HT1080 (cell line): ENCODE data around the gene NET1. TPM values are rescaled to one million over a fixed set of nuclear protein-coding genes. Genes with fewer than 3 reads are reported as not detected.

Source experiments
- DNase-seq: peaks from one replicate; pipeline ENCODE4 v3.0.0-alpha.2; 2015; ENCODE audit warnings: low read depth
- total RNA-seq: library from RNA; depleted of rRNA; stranded (reverse); fragments of >200 nt; shearing (Covaris generic); gene quantifications from 2 replicates; pipeline ENCODE4 v1.2.3, GENCODE V29; 2014; rRNA removed

Gene NET1
- total RNA-seq, 1 experiment from 2014 or later, result 58.3 TPM

- no peak for DNase-seq
Observed at GRCh38 chr10:5498791-5499492, 86.6 kb downstream of the NET1 start.

GRCh38 chr10:5499493-5500140 is 87.3 kb downstream of the NET1 start, which contains the start of gene CALML5:
TSS of gene CALML5 (minus strand) at chr10:5499570. CDS start at chr10:5499438, 132 bp downstream.
- no peak for DNase-seq

- DNase-seq, result no peak
Observed at GRCh38 chr10:5500162-5500670, 87.9 kb downstream of the NET1 start.

- DNase-seq, result no peak
Observed at GRCh38 chr10:5500910-5501309, 88.6 kb downstream of the NET1 start.

GRCh38 chr10:5502061-5502521 is 89.7 kb downstream of the NET1 start:
- peak; percentile 2 for DNase-seq

DNA sequence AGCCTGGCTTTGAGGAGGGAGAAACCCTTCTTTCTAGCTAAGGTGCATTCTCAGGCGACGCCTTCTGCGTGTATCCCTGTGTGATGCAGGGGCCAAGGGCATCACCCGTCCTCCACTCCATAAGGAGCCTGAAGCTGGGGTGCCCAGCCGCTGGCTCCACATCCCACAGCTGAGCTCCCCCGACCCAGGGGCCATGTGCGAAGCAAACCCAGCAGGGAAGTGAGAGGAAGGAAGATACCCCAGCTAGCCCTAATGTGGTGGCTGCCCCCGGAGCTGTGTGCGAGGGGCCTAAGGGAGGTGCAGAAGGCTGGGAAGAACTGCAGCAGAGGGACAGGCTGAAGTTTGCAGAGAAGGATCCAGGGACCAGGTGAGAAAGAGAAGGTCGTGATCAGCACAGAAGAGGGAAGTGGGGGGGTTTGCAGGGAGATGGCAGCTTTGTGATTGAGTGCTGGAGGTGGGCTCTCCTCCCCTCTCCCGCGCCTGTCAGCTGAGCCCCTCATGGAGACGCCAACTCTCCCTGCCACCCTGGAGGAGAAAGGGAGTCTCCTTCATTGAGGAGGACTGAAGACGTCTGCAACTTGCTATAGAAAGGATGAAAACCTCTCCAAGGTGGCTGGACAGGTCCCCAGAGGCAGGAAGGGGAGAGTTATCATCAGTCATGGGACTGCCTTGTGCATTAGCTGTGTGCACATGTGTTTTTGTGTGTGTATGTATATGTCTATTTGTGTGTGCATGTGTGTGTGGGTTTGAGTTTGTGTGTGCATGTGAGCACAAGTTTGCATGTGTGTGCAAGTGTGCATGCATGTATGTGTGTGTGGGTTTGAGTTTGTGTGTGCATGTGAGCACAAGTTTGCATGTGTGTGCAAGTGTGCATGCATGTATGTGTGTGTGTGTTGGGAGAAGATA is 90.5 kb downstream of the NET1 start:
- no peak for DNase-seq

GRCh38 chr10:5503477-5503835 is 91.1 kb downstream of the NET1 start:
- DNase-seq, result no peak

GRCh38 chr10:5504146-5505072 is 92.1 kb downstream of the NET1 start:
- no peak for DNase-seq

DNA sequence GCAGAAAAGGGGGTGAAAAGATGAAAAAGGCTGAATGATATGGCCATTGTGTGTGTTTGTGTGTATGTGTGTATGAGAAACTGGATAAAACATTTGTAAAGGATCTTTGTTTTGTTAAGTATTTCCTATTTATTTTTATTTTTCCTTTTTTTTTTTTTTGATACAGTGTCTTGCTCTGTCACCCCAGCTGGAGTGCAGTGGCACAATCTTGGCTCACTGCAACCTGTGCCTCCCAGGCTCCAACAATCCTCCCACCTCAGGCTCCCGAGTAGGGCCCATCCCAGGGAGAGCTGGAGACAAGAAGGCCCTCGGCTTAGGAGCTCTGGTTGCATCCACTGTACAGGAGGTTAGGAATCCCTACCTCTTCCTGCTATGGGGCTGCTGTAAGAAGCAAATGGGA is 93.9 kb downstream of the NET1 start:
- DNase-seq, result no peak

- no peak for DNase-seq
Observed at GRCh38 chr10:5506751-5507648, 94.6 kb downstream of the NET1 start.

DNA sequence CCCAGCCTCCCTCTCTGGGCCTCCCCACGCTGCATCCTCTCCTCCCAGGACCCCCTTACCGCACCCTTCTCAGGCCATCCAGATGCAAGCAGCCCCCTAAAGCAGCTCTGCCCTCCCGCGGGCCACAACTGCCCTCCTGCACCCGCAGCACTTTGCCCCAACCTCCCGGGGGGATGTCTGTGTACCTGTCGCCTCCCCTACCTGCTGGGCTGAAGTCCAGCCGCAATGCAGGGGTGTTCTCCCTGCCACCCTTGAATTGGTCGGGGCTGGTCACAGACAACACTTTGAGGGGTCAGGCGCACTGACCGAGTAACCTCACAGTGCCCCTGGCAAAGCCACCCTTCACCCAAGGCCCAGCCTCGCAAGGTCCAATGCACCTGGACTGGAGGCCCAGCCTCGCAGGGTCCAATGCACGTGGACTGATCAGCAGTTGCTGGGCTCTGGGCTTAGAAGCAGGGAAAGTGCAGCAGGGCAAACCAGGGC is 95.3 kb downstream of the NET1 start:
- no peak for DNase-seq

DNA sequence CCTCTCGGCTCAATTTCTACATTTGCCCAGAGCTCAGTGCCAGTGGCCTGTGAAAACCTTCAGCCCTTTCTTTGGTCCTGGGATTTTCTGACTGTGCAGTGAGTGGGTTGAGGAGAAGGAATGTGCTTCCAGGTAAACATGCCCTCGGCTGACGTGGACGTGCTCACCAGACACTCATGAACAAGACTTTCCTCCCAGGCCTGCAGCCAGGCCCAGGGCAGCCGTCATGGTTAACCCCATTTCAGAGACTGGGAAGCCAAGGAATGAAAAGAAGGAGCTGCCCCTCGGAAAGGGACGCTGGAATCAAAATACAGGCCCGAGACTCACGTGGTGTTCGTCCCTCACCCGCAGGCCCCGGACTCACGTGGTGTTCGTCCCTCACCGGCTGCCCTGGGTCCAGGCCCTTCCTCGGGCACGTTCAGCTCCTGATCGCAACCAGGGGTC is 95.8 kb downstream of the NET1 start:
- DNase-seq, result no peak

Other genes starting within 250 kb of the NET1 start
- gene AKR1C8, start 227.4 kb upstream of the NET1 start, total RNA-seq, result not detected in 2 replicates
- gene AKR1C4, start 215.7 kb upstream of the NET1 start, total RNA-seq, result not detected in 2 replicates
- gene UCN3, start 47.6 kb upstream of the NET1 start, total RNA-seq, result not detected in 2 replicates
- not detected in 2 replicates for gene TUBAL3, start 7.7 kb upstream of the NET1 start, total RNA-seq
- 1.4 TPM in 1 of 2 replicates, not detected in the other for gene CALML5, start 87.0 kb downstream of the NET1 start, total RNA-seq
- gene CALML3, start 112.4 kb downstream of the NET1 start, total RNA-seq, result not detected in 2 replicates